Testis (tissue), 2 donors: ENCODE measurements around the gene DHX57.

Experiments used
- POLR2A ChIP-seq: fragments of 450-650 bp; IDR thresholded peaks from one replicate; pipeline ENCODE4 v1.6.1; 2017; ENCODE audit warnings: antibody characterized with exemption, mild to moderate bottlenecking, moderate library complexity
- TF ChIP-seq, protein P1 (sequence below), 3 experiments: fragments of 450-650 bp in 2 of 3; fragments of 200-600 bp in 1 of 3; sonication (generic) in 1 of 3; IDR thresholded peaks; one replicate each; pipeline ENCODE4 v1.5.1; 2016 to 2019; ENCODE audit warnings: antibody characterized with exemption in 3 of 3, mild to moderate bottlenecking in 2 of 3, moderate library complexity in 1 of 3

DNA sequence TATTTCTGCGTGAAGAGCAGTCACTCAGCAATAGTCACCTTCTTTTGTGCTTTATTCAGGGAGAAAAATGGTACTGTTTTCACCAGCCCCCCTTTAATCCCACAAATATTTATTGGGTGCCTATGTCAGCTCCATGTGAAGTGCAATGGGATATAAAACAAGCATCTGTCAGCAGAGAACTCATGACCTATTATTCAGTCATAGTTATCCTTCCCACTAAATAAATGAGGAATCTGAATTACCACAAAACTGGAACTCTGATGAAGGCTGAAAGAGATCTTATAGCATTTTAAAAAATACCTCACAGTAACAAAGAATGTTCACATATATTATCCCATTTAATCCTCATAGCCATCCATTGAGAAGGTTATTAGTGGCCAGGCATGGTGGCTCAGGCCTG is 45.8 kb downstream of the DHX57 start:
- TF ChIP-seq, protein P1, sequence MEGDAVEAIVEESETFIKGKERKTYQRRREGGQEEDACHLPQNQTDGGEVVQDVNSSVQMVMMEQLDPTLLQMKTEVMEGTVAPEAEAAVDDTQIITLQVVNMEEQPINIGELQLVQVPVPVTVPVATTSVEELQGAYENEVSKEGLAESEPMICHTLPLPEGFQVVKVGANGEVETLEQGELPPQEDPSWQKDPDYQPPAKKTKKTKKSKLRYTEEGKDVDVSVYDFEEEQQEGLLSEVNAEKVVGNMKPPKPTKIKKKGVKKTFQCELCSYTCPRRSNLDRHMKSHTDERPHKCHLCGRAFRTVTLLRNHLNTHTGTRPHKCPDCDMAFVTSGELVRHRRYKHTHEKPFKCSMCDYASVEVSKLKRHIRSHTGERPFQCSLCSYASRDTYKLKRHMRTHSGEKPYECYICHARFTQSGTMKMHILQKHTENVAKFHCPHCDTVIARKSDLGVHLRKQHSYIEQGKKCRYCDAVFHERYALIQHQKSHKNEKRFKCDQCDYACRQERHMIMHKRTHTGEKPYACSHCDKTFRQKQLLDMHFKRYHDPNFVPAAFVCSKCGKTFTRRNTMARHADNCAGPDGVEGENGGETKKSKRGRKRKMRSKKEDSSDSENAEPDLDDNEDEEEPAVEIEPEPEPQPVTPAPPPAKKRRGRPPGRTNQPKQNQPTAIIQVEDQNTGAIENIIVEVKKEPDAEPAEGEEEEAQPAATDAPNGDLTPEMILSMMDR (IDR thresholded peaks at IDR 0.05): no peak
- no peak for TF ChIP-seq POLR2A
